Umbilical cord (tissue), 2 donors: ENCODE data around the gene GLT1D1. TPM values are rescaled to one million over a fixed set of nuclear protein-coding genes. Genes with fewer than 3 reads are reported as not detected.

Source experiments
- DNase-seq: peaks from one replicate; pipeline ENCODE4 v3.0.0-alpha.2; 2015; ENCODE audit warnings: low spot score
- total RNA-seq: library from RNA; depleted of rRNA; stranded (reverse); fragments of >200 nt; gene quantifications from one replicate; pipeline ENCODE4 v1.2.3, GENCODE V29; 2014; ENCODE audit warnings: low replicate concordance; ENCODE audit not compliant: insufficient read depth

GLT1D1 gene
- total RNA-seq, 1 donor from 2014 or later, result 0.48 TPM

- DNase-seq, result no peak
Observed at GRCh38 chr12:128961957-128962356, 108.7 kb downstream of the GLT1D1 start.

- no peak for DNase-seq
Observed at GRCh38 chr12:128966203-128966810, 113.0 kb downstream of the GLT1D1 start.

- DNase-seq, result no peak
Observed at GRCh38 chr12:128968668-128969067, 115.4 kb downstream of the GLT1D1 start.

GRCh38 chr12:128969480-128970055 lies 116.3 kb downstream of the GLT1D1 start:
- DNase-seq, result no peak

GRCh38 chr12:128970110-128970509 lies 116.8 kb downstream of the GLT1D1 start:
- no peak for DNase-seq

GRCh38 chr12:128970941-128971340 lies 117.7 kb downstream of the GLT1D1 start:
- DNase-seq, result no peak

- no peak for DNase-seq
Observed at GRCh38 chr12:128971802-128972201, 118.5 kb downstream of the GLT1D1 start.

- no peak for DNase-seq
Observed at GRCh38 chr12:128973883-128974681, 120.8 kb downstream of the GLT1D1 start.

GRCh38 chr12:128974881-128975280 lies 121.6 kb downstream of the GLT1D1 start:
- DNase-seq, result no peak

- DNase-seq, result peak; percentile 38
Observed at GRCh38 chr12:128976120-128976738, 123.0 kb downstream of the GLT1D1 start.

- DNase-seq, result no peak
Observed at GRCh38 chr12:128977441-128977840, 124.2 kb downstream of the GLT1D1 start.

GRCh38 chr12:128978067-128978466 lies 124.8 kb downstream of the GLT1D1 start:
- no peak for DNase-seq

- no peak for DNase-seq
Observed at GRCh38 chr12:128980623-128981022, 127.3 kb downstream of the GLT1D1 start.

GRCh38 chr12:128981971-128982533 lies 128.8 kb downstream of the GLT1D1 start:
- no peak for DNase-seq

- no peak for DNase-seq
Observed at GRCh38 chr12:128982933-128983332, 129.7 kb downstream of the GLT1D1 start.

GRCh38 chr12:128983371-128983770 lies 130.1 kb downstream of the GLT1D1 start:
- DNase-seq, result no peak

GRCh38 chr12:128986957-128987356 lies 133.7 kb downstream of the GLT1D1 start:
- DNase-seq, result no peak

GRCh38 chr12:128989287-128989686 lies 136.0 kb downstream of the GLT1D1 start:
- no peak for DNase-seq

- no peak for DNase-seq
Observed at GRCh38 chr12:128991716-128992115, 138.4 kb downstream of the GLT1D1 start.

GRCh38 chr12:128992116-128992515 lies 138.8 kb downstream of the GLT1D1 start:
- DNase-seq, result no peak

- no peak for DNase-seq
Observed at GRCh38 chr12:128992550-128992949, 139.3 kb downstream of the GLT1D1 start.

GRCh38 chr12:128994856-128995255 lies 141.6 kb downstream of the GLT1D1 start:
- DNase-seq, result no peak
